ENCODE data around the gene PGAM1. TPM values are rescaled to one million over a fixed set of nuclear protein-coding genes. Genes with fewer than 3 reads are reported as not detected.
"Not testable (repeated sequence)": the region's sequence is repeated elsewhere in the genome, so short reads cannot be mapped to it uniquely, and the experiment has no call there.

The PGAM1 gene
- total RNA-seq, 2 donors from 2014 or later = 392 to 453 TPM

- intact Hi-C loops (cut with DNase I) = no loop called here
- Histone ChIP-seq H3K27ac (peak overlapping the region; percentile 7), H3K9me3 (no peaks in the 10 kb centered on the region), H3K9ac (ENCODE audit: low read depth in 2 of 2, low read length in 2 of 2) (peak overlapping the region in 1 of 2 donors; percentile 6), H3K27me3 (no peaks in the 10 kb centered on the region), H3K4me3 (no peak overlapping the region), H3K4me1 (no peaks in the 10 kb centered on the region), H3K36me3 (no peaks in the 10 kb centered on the region)
- TF ChIP-seq CTCF (IDR thresholded peaks at IDR 0.05) = no peak
- DNase-seq = peak; percentile 70
Measured at GRCh38 chr10:97408496-97408992, 17.4 kb upstream of the PGAM1 start.

- H3K9ac ChIP-seq (ENCODE audit: low read depth in 2 of 2, low read length in 2 of 2) = no peak overlapping the region
- DNase-seq = no peak
- no peak overlapping the region for H3K27ac ChIP-seq
- no peak for TF ChIP-seq CTCF (IDR thresholded peaks at IDR 0.05)
- H3K36me3 ChIP-seq = no peaks in the 10 kb centered on the region
- no peaks in the 10 kb centered on the region for H3K9me3 ChIP-seq
- no peaks in the 10 kb centered on the region for H3K4me1 ChIP-seq
- H3K4me3 ChIP-seq = no peak overlapping the region
- intact Hi-C loops (cut with DNase I) = no loop called here
- no peaks in the 10 kb centered on the region for H3K27me3 ChIP-seq
Measured at GRCh38 chr10:97411406-97411805, 14.6 kb upstream of the PGAM1 start.

GRCh38 chr10:97412891-97413304 is 13.1 kb upstream of the PGAM1 start:
- no peaks in the 10 kb centered on the region for H3K36me3 ChIP-seq
- H3K9me3 ChIP-seq = no peaks in the 10 kb centered on the region
- no peak for TF ChIP-seq CTCF (IDR thresholded peaks at IDR 0.05)
- H3K27ac ChIP-seq = no peak overlapping the region
- H3K27me3 ChIP-seq = no peaks in the 10 kb centered on the region
- no peak overlapping the region for H3K4me3 ChIP-seq
- DNase-seq = no peak
- H3K4me1 ChIP-seq = no peaks in the 10 kb centered on the region
- H3K9ac ChIP-seq (ENCODE audit: low read depth in 2 of 2, low read length in 2 of 2) = no peak overlapping the region
- intact Hi-C loops (cut with DNase I) = no loop called here

GRCh38 chr10:97416565-97416964 is 9.4 kb upstream of the PGAM1 start:
- Histone ChIP-seq H3K27me3 (no peaks in the 10 kb centered on the region), H3K4me1 (peaks cover 5% of the 10 kb centered on the region), H3K4me3 (no peak overlapping the region), H3K27ac (no peak overlapping the region), H3K36me3 (no peaks in the 10 kb centered on the region), H3K9ac (ENCODE audit: low read depth in 2 of 2, low read length in 2 of 2) (no peak overlapping the region), H3K9me3 (no peaks in the 10 kb centered on the region)
- intact Hi-C loops (cut with DNase I) = no loop called here
- TF ChIP-seq CTCF (IDR thresholded peaks at IDR 0.05) = no peak
- DNase-seq = no peak

- intact Hi-C loops (cut with DNase I); H3K27me3 ChIP-seq; H3K9me3 ChIP-seq; H3K36me3 ChIP-seq; H3K9ac ChIP-seq (ENCODE audit: low read depth in 2 of 2, low read length in 2 of 2); H3K27ac ChIP-seq; DNase-seq; H3K4me3 ChIP-seq: not testable (repeated sequence)
- H3K4me1 ChIP-seq = peaks cover 13% of the 10 kb centered on the region
Measured at GRCh38 chr10:97423757-97424098, 2.3 kb upstream of the PGAM1 start.

- Histone ChIP-seq H3K27ac (peak overlapping the region; percentile 94), H3K4me3 (peak overlapping the region; percentile 96), H3K9ac (ENCODE audit: low read depth in 2 of 2, low read length in 2 of 2) (peak overlapping the region; percentile 85 to 99), H3K4me1 (peaks cover 13% of the 10 kb centered on the region), H3K27me3 (no peaks in the 10 kb centered on the region), H3K9me3 (no peaks in the 10 kb centered on the region), H3K36me3 (peaks cover 15% of the 10 kb centered on the region)
- DNase-seq = peak; percentile 39
- TF ChIP-seq CTCF (IDR thresholded peaks at IDR 0.05) = no peak
- intact Hi-C loops (cut with DNase I) = no loop called here
Measured at GRCh38 chr10:97426776-97427570, 982 bp downstream of the PGAM1 start.

All from colonic mucosa (tissue), 4 donors.